Renal pelvis (tissue), 12 donors: ENCODE results near the gene ZNF330. TPM values are rescaled to one million over a fixed set of nuclear protein-coding genes. Genes with fewer than 3 reads are reported as not detected.
A peak's percentile ranks its signal among the peaks of the same experiment; 100 is the strongest.
"Not testable (repeated sequence)": the region's sequence is repeated elsewhere in the genome, so short reads cannot be mapped to it uniquely, and the experiment has no call there.

ENCODE experiments used
- DNase-seq: peaks from one replicate; pipeline ENCODE4 v3.0.0-alpha.2; 2013
- long read RNA-seq, 16 experiments: transcript quantifications; one replicate each; lab custom pipeline, GENCODE V29; 2026
- polyA plus RNA-seq, 3 donors: library from polyadenylated mRNA; unstranded; fragments of 120-200 nt; gene quantifications; one replicate each; pipeline ENCODE4 v1.2.1, GENCODE V29; 2013; ENCODE audit not compliant: insufficient read length in 3 of 3

Gene ZNF330
- 10 to 100 TPM; 57.6 to 60.1 (median 59.8) TPM for polyA plus RNA-seq
- long read RNA-seq, donor 1, partial matches to known transcripts: 0 of 6 reads
- long read RNA-seq, donor 1, other reads (novel, unspliced or antisense): 6 of 6 reads
- long read RNA-seq, donor 2, partial matches to known transcripts: 0 of 12 reads
- long read RNA-seq, donor 2, other reads (novel, unspliced or antisense): 11 of 12 reads
- long read RNA-seq, donor 3, partial matches to known transcripts: 0 of 15 reads
- long read RNA-seq, donor 3, other reads (novel, unspliced or antisense): 13 of 15 reads
- long read RNA-seq, donor 4, transcript ZNF330-207 (2 exons, 733 nt): major isoform, 5 of 30 reads
- long read RNA-seq, donor 4, partial matches to known transcripts: 9 of 30 reads
- long read RNA-seq, donor 4, other reads (novel, unspliced or antisense): 16 of 30 reads
- long read RNA-seq, donor 5, partial matches to known transcripts: 8 of 8 reads
- long read RNA-seq, donor 5, other reads (novel, unspliced or antisense): 0 of 8 reads
- long read RNA-seq, donor 6, partial matches to known transcripts: 0 of 16 reads
- long read RNA-seq, donor 6, other reads (novel, unspliced or antisense): 16 of 16 reads
- long read RNA-seq, donor 7, partial matches to known transcripts: 19 of 33 reads
- long read RNA-seq, donor 7, other reads (novel, unspliced or antisense): 12 of 33 reads
- long read RNA-seq, donor 8, partial matches to known transcripts: 5 of 5 reads
- long read RNA-seq, donor 8, other reads (novel, unspliced or antisense): 0 of 5 reads
- long read RNA-seq, donor 9, partial matches to known transcripts: 10 of 23 reads
- long read RNA-seq, donor 9, other reads (novel, unspliced or antisense): 9 of 23 reads
- long read RNA-seq, donor 10, partial matches to known transcripts: 0 of 10 reads
- long read RNA-seq, donor 10, other reads (novel, unspliced or antisense): 8 of 10 reads
- long read RNA-seq, donor 11, partial matches to known transcripts: 0 of 9 reads
- long read RNA-seq, donor 11, other reads (novel, unspliced or antisense): 7 of 9 reads
- long read RNA-seq, donor 12, transcript ZNF330-207 (2 exons, 733 nt): major isoform, 5 of 21 reads
- long read RNA-seq, donor 12, partial matches to known transcripts: 0 of 21 reads
- long read RNA-seq, donor 12, other reads (novel, unspliced or antisense): 16 of 21 reads
- long read RNA-seq, donor 13, partial matches to known transcripts: 0 of 7 reads
- long read RNA-seq, donor 13, other reads (novel, unspliced or antisense): 5 of 7 reads
- long read RNA-seq, donor 14, partial matches to known transcripts: 0 of 19 reads
- long read RNA-seq, donor 14, other reads (novel, unspliced or antisense): 17 of 19 reads
- long read RNA-seq, donor 15, partial matches to known transcripts: 16 of 30 reads
- long read RNA-seq, donor 15, other reads (novel, unspliced or antisense): 13 of 30 reads
- long read RNA-seq, donor 16, partial matches to known transcripts: 12 of 28 reads
- long read RNA-seq, donor 16, other reads (novel, unspliced or antisense): 12 of 28 reads

- DNase-seq: peak; percentile 90
Measured at GRCh38 chr4:141220691-141221659, at the start of gene ZNF330. Gene ZNF330, plus strand, starts transcription at chr4:141220895. Its CDS starts 1,477 bp downstream, at chr4:141222372.

DNA sequence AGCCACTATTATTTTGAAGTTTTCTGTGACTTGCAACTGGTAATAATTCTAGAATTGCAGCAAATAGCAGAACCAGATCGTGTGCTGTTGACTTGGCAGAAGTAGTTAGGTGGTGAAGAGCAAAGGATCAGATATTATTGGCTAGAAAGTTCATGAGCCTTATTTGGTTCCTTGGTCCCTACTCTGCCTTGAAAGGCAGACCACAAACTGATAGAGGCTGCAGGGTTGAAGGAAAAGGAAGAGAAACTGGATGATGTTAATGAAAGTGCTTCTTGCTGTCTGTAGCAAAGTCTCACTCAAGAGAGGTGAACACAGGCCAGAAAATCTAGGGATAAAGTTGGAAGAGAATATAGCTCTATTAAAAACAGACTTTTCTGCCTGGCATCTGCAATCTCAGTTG lies 46.2 kb upstream of the ZNF330 start:
- DNase-seq: no peak

DNA sequence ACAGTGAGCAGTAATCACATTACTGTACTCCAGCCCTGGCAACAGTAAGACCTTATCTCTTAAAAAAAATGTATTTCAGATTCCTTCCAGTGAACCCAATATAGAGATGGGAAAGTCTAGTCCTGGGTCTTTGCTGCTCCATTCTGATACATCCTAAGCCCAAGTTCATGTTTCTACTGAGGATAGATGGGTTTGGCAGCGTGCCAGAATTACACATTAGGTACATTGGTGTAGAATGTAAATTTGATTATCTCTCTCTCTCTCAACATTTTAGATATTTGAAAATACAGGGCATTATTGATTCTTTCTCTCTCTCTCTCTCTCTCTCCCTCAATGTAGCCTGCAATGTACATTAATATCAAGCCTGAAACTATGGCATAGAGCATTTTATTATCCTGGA lies 43.5 kb upstream of the ZNF330 start:
- DNase-seq: no peak

DNA sequence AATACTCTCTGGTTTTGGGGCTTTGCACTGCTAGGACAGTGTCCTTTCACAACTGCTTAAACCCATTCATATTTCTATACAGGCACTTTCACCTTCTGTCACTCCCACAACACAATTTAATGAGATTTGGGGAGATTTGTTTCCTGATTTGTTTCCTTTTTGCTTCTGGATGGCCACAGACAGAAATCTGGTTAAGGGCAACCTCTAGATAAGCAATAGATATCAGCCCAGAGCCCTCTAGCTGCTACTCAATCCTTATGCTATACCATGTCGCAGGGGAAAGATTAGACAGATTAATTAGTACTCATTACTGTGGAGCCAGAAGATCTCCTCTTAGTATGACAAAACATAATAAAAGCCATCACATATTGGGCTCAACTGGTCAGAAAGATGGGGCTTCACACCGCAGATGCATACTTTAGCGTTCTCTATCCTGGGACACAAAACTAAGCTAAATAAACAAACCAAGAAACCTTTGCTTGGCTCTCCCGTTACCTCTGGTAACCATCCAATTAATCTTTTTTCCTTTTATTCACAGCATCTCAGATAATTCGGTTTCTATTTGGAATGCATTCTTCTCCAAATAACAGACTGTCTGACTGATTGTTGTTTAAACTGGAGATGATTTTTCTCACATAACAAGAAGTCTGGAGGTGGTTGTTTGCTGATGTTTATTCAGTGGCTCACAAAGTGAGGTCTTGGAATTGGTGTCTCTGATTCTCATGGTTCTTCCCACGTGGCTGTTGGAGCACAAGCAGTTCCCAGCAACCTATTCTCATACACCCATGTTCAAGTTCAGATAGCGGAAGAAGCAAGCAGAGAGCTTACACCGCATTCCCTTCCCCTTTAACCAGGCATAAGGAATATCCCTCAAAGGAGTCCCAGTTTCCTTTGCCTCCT lies 41.0 kb upstream of the ZNF330 start:
- no peak for DNase-seq

DNA sequence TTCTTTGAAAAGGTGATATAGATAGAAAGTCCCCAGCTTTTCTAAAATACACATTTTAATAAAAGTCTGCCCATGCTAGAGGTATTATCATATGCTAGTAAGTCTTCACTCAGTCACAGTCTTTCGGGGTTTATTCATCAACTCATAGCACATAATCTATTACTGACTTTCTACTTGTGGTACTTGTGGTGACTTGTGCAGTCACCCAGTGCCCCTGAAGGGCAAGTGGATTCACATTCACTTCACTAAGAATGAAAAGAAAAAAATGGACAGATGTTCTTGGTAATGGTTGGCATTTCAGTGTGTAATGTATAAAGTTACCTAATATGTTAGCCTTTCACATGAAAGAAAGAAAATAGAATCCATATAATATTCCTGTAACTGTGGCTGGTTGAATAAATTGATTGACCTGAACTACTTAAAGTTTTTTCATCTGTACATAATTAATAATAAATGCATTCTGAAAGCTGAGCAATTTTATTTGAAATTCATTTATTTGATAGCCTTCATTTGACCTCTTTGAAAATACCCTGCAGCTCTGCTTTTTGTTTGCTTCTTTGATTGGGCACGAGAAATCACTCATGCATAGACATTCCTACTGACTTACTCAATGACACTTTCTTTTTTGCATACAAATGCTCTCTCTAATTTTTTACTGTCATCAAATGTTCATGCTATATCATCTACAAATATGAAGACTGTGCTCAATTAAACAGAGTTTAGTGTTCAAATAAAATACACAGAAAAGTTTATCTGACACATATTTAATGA lies 39.5 kb upstream of the ZNF330 start:
- no peak for DNase-seq

GRCh38 chr4:141183491-141183890 lies 37.2 kb upstream of the ZNF330 start:
- not testable (repeated sequence) for DNase-seq

GRCh38 chr4:141192564-141192963 lies 28.1 kb upstream of the ZNF330 start:
- DNase-seq: no peak

GRCh38 chr4:141193516-141194034 lies 27.1 kb upstream of the ZNF330 start:
- no peak for DNase-seq

DNA sequence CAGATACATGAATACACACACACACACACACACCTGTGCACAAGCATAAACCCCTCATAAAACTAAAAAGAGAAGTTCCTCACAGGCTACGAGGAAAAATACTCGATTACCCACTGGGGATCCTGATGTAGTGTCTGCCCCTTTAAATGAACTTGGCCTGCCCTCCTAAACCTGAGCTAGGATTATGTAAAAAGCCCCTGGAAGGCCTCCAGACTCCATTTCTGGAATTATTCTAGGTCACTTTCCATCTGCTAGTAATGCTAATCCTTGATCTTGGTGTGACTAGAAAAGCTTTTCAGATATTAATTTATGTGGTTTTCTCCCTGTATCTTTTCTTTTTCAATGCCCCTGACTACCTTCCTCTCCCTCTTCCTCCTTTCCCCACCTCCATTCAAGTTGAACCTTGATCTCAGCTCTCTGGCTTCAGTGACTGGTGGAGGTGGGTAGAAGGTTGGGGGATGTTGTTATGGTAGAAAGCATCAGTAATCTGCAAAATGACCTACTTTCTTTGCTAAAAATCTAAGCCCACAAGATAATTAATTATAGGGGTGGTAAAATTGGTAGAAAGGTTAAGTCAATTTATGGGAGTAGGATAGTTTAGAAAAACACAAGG lies 25.5 kb upstream of the ZNF330 start:
- DNase-seq: no peak

DNA sequence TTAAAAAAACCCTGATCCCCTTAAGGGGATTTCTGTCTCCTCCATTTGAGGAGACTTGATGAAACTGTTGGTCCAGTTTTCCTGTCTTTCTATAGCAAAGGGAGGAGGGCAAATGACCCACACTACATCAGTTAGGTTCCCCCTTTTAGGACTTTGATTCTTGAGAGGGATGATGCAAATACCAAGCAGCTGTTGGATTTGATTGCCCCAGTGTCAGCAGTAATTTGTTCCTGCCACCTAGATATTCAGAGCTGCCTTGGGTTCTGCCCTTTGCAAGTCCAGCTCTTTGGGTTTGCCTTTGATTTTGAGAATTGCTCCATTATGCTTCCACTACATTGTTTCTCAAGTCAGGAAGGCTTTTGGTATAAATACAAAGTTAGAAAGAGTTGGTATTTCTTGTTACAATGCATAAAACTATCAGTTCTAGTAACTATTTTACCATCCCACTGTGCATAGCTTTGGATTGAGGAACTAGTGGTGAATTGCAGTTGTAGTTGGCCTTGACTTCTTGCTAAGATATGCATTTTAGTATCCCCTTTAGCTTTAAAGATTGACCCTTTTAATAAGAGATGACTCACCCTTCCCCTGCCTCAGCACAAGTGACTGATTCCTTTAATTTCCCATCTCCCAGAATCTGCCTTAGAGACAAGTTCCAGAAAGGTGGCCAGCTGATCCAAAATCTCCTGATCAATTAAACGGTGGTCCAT lies 24.3 kb upstream of the ZNF330 start:
- DNase-seq: no peak

- DNase-seq: no peak
Measured at GRCh38 chr4:141207961-141208360, 12.7 kb upstream of the ZNF330 start.

DNA sequence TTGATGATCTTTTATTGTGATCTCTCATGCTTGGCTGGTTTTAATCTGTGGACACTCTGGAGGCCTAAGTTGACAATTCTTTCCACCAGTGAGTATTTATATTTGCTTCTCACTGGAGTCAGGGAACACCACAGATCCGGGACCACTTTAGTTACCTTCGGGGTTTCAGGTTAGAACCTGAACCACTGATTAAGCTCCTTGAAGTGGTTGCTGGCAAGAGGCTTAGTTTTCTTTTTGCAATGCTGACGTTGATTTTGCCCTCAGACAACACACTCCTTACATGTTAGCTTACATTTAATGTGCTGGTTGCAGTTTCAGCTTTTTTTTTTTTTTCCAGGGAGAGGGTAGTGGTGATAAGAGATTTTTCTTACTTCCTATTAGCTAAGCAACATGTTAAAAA lies 10.5 kb upstream of the ZNF330 start:
- DNase-seq: no peak

GRCh38 chr4:141213550-141213991 lies 7.1 kb upstream of the ZNF330 start:
- DNase-seq: no peak

- no peak for DNase-seq
Measured at GRCh38 chr4:141215030-141215429, 5.7 kb upstream of the ZNF330 start.

DNA sequence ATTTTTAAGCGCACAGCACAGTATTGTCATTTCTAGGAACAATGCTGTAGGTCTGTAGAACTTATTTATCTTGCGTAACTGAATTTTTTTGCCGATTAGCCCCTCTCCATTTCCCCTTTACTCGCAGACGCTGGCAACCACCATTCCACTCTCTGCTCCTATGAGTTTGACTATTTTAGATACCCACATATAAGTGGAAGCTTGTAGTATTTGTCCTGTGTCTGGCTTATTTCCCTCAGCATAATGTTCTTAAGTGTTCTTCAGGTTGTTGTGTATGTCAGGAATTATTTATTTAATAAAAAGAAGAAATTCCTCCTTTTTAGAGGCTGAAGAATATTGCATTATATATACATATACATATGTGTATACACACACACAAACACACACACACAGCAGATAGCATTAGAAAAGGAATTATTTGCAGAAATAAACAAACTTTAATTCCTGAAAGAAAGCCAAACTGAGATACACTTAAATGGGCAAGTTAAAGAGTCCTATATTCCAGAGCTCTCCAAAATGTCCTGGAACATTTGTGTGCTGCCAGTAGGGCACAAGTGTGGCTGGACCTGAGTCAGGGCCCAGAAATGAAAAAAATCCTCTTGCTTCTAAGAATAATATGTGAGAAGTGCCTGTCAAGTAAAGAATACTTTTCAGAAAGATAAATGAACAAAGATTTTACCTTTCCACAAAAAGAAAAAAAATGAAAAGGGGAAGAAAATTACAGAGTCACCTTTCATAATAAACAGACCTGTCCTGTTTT lies 4.5 kb upstream of the ZNF330 start:
- DNase-seq: no peak

DNA sequence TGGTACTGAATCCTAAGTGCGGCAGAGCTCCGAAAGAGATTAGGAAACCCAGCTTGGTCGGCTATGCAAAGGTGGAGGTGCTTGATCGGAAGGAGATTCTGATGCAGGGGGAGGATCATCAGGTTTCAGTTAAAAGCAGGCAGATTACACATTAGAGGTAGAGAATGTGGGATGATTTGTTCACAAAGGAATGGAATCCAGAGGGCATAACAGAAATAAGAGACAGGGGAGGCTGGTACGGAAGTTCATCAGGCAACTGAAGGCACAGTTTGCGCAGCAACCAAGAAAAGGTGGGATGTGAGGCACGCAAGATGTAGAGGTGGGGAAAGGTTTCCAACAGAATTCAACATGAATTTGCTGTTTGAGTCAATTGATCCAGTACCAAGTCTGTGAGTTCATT lies 424 bp upstream of the ZNF330 start:
- no peak for DNase-seq
